ENCODE data around the gene C5AR2.

C5AR2 gene

GRCh38 chr19:47339196-47339880 lies 7.4 kb downstream of the C5AR2 start:
- no peak overlapping the region for H3K9ac ChIP-seq (ENCODE audit: low read length)

GRCh38 chr19:47340477-47341208 lies 8.7 kb downstream of the C5AR2 start:
- H3K4me2 ChIP-seq (ENCODE audit: low read length), result no peak overlapping the region
- no peaks in the 10 kb centered on the region for H3K36me3 ChIP-seq (replicated peaks; ENCODE audit: low read depth, low read length)
- H2AFZ ChIP-seq (ENCODE audit: low read depth, low read length), result no peak overlapping the region
- no peaks in the 10 kb centered on the region for H3K4me1 ChIP-seq (ENCODE audit: low read length)
- no peaks in the 10 kb centered on the region for H4K20me1 ChIP-seq (ENCODE audit: insufficient read depth, low read length)
- no peak overlapping the region for H3K9ac ChIP-seq (ENCODE audit: low read length)
- H3K9me3 ChIP-seq (ENCODE audit: insufficient read depth, low read length), result no peaks in the 10 kb centered on the region
- no peaks in the 10 kb centered on the region for H3K27me3 ChIP-seq (ENCODE audit: low read depth, low read length)
- no peaks in the 10 kb centered on the region for H3K79me2 ChIP-seq (ENCODE audit: low read length)
- no peak overlapping the region for H3K4me3 ChIP-seq (ENCODE audit: low read length)
- no peak for TF ChIP-seq CTCF (IDR thresholded peaks at IDR 0.05; ENCODE audit: low read depth, low read length)
- no peak for TF ChIP-seq EZH2phosphoT487 (IDR thresholded peaks at IDR 0.05; ENCODE audit: low read depth)
- H3K27ac ChIP-seq (ENCODE audit: low read length), result no peak overlapping the region

More at GRCh38 chr19:47339196-47339880, 7.4 kb downstream of the C5AR2 start:
- H2AFZ ChIP-seq (ENCODE audit: low read depth, low read length), result no peak overlapping the region
- no peak for TF ChIP-seq CTCF (IDR thresholded peaks at IDR 0.05; ENCODE audit: low read depth, low read length)
- H3K4me3 ChIP-seq (ENCODE audit: low read length), result no peak overlapping the region
- no peaks in the 10 kb centered on the region for H3K4me1 ChIP-seq (ENCODE audit: low read length)
- no peak overlapping the region for H3K27ac ChIP-seq (ENCODE audit: low read length)
- no peaks in the 10 kb centered on the region for H3K36me3 ChIP-seq (replicated peaks; ENCODE audit: low read depth, low read length)
- H3K79me2 ChIP-seq (ENCODE audit: low read length), result no peaks in the 10 kb centered on the region
- no peaks in the 10 kb centered on the region for H3K9me3 ChIP-seq (ENCODE audit: insufficient read depth, low read length)
- no peaks in the 10 kb centered on the region for H4K20me1 ChIP-seq (ENCODE audit: insufficient read depth, low read length)
- no peaks in the 10 kb centered on the region for H3K27me3 ChIP-seq (ENCODE audit: low read depth, low read length)
- no peak overlapping the region for H3K4me2 ChIP-seq (ENCODE audit: low read length)

- Histone ChIP-seq H3K27ac (ENCODE audit: low read length) (no peak overlapping the region), H4K20me1 (ENCODE audit: insufficient read depth, low read length) (no peaks in the 10 kb centered on the region), H3K4me1 (ENCODE audit: low read length) (peaks cover 3% of the 10 kb centered on the region; the same call in 1 of the 2 replicates), H3K79me2 (ENCODE audit: low read length) (no peaks in the 10 kb centered on the region), H3K9me3 (ENCODE audit: insufficient read depth, low read length) (no peaks in the 10 kb centered on the region), H3K36me3 (replicated peaks; ENCODE audit: low read depth, low read length) (no peaks in the 10 kb centered on the region), H2AFZ (ENCODE audit: low read depth, low read length) (no peak overlapping the region), H3K27me3 (ENCODE audit: low read depth, low read length) (no peaks in the 10 kb centered on the region), H3K9ac (ENCODE audit: low read length) (no peak overlapping the region), H3K4me3 (ENCODE audit: low read length) (no peak overlapping the region), H3K4me2 (ENCODE audit: low read length) (no peak overlapping the region)
- no peak for TF ChIP-seq EZH2phosphoT487 (IDR thresholded peaks at IDR 0.05; ENCODE audit: low read depth)
- no peak for TF ChIP-seq CTCF (IDR thresholded peaks at IDR 0.05; ENCODE audit: low read depth, low read length)
These were observed 9.8 kb downstream of the C5AR2 start for GRCh38 chr19:47341734-47342133.

GRCh38 chr19:47343194-47343802 lies 11.3 kb downstream of the C5AR2 start:
- H3K9ac ChIP-seq (ENCODE audit: low read length), result no peak overlapping the region
- H3K27me3 ChIP-seq (ENCODE audit: low read depth, low read length), result no peaks in the 10 kb centered on the region
- peaks cover 3% of the 10 kb centered on the region; the same call in 1 of the 2 replicates for H3K4me1 ChIP-seq (ENCODE audit: low read length)
- H3K9me3 ChIP-seq (ENCODE audit: insufficient read depth, low read length), result no peaks in the 10 kb centered on the region
- no peak overlapping the region for H3K4me3 ChIP-seq (ENCODE audit: low read length)
- no peak overlapping the region for H3K4me2 ChIP-seq (ENCODE audit: low read length)
- H3K27ac ChIP-seq (ENCODE audit: low read length), result no peak overlapping the region
- no peaks in the 10 kb centered on the region for H3K79me2 ChIP-seq (ENCODE audit: low read length)
- H3K36me3 ChIP-seq (replicated peaks; ENCODE audit: low read depth, low read length), result no peaks in the 10 kb centered on the region
- H2AFZ ChIP-seq (ENCODE audit: low read depth, low read length), result no peak overlapping the region
- TF ChIP-seq CTCF (IDR thresholded peaks at IDR 0.05; ENCODE audit: low read depth, low read length), result no peak
- no peak for TF ChIP-seq EZH2phosphoT487 (IDR thresholded peaks at IDR 0.05; ENCODE audit: low read depth)
- no peaks in the 10 kb centered on the region for H4K20me1 ChIP-seq (ENCODE audit: insufficient read depth, low read length)
